K562 (cell line): ENCODE data around the gene GNAI3. TPM values are rescaled to one million over a fixed set of nuclear protein-coding genes. Genes with fewer than 3 reads are reported as not detected.
A peak's percentile ranks its signal among the peaks of the same experiment; 100 is the strongest.

ENCODE experiments used
- BRCA1 ChIP-seq, 2 experiments: fragments of 450-650 bp in 1 of 2; sonication (generic) in 1 of 2; formaldehyde crosslinking in 1 of 2; IDR thresholded peaks; 2 replicates each; pipeline versions ENCODE4 v1.5.0 to v1.6.1; 2017 to 2020; ENCODE audit warnings: mild to moderate bottlenecking in 1 of 2, missing genetic modification reagents in 1 of 2
- ESRRA ChIP-seq: fragments of 450-650 bp; IDR thresholded peaks from 2 replicates; pipeline ENCODE4 v1.6.1; 2014; ENCODE audit warnings: low read depth, mild to moderate bottlenecking, moderate library complexity, borderline replicate concordance
- ETV5 ChIP-seq: sonication (generic); formaldehyde crosslinking; IDR thresholded peaks from 2 replicates; pipeline ENCODE4 v1.4.0; 2020; ENCODE audit warnings: low read depth, mild to moderate bottlenecking, missing genetic modification reagents
- HMGN3 ChIP-seq: IDR thresholded peaks from 2 replicates; pipeline ENCODE4 v1.6.1; 2011; ENCODE audit warnings: borderline replicate concordance, low read depth, mild to moderate bottlenecking, mixed read lengths, low read length; ENCODE audit not compliant: insufficient read length; ENCODE audit errors: extremely low read depth
- HNRNPK ChIP-seq: fragments of 200-400 bp; formaldehyde crosslinking; IDR thresholded peaks from one replicate; pipeline ENCODE4 v1.6.1; 2018; ENCODE audit warnings: mild to moderate bottlenecking, low read depth, low read length; ENCODE audit not compliant: poor library complexity, severe bottlenecking
- KLF10 ChIP-seq: fragments of 250-450 bp; sonication (Bioruptor Pico); IDR thresholded peaks from 2 replicates; pipeline ENCODE4 v1.6.1; 2021; ENCODE audit warnings: matching md5 sums
- NFXL1 ChIP-seq: fragments of 450-650 bp; formaldehyde crosslinking; IDR thresholded peaks from 2 replicates; pipeline ENCODE4 v1.4.0; 2021; ENCODE audit warnings: mild to moderate bottlenecking
- NONO ChIP-seq, 2 experiments: fragments of 200-400 bp in 1 of 2; fragments of 450-650 bp in 1 of 2; formaldehyde crosslinking in 1 of 2; IDR thresholded peaks; 2 replicates each; pipeline ENCODE4 v1.6.1; 2017; ENCODE audit warnings: low read depth in 2 of 2, mild to moderate bottlenecking in 2 of 2, moderate library complexity in 2 of 2, low read length in 1 of 2
- NR2C2 ChIP-seq, 2 experiments: fragments of 200-800 bp in 1 of 2; sonication (Bioruptor generic) in 1 of 2; sonication (generic) in 1 of 2; formaldehyde crosslinking in 1 of 2; IDR thresholded peaks; 2 replicates each; pipeline versions ENCODE4 v1.6.1 to v1.8.0; 2016 to 2022; ENCODE audit warnings: mild to moderate bottlenecking in 1 of 2, missing compliant biosample characterization in 1 of 2, missing genetic modification characterization in 1 of 2, missing genetic modification reagents in 1 of 2
- NUFIP1 ChIP-seq: fragments of 450-650 bp; IDR thresholded peaks from 2 replicates; pipeline ENCODE4 v1.6.1; 2018; ENCODE audit not compliant: partially characterized antibody
- POLR2A ChIP-seq: fragments of 450-650 bp; conservative IDR thresholded peaks from 2 replicates; pipeline ENCODE4 v1.6.1; 2016
- ZNF121 ChIP-seq: sonication (generic); formaldehyde crosslinking; conservative IDR thresholded peaks from 2 replicates; pipeline ENCODE4 v1.8.0; 2022; ENCODE audit warnings: missing genetic modification reagents
- ZNF316 ChIP-seq: fragments of 450-650 bp; IDR thresholded peaks from 2 replicates; pipeline ENCODE4 v1.6.1; 2016
- ZNF778 ChIP-seq: fragments of 450-650 bp; formaldehyde crosslinking; IDR thresholded peaks from 2 replicates; pipeline ENCODE4 v1.4.0; 2020; ENCODE audit warnings: mild to moderate bottlenecking, moderate library complexity
- polyA plus RNA-seq, 8 experiments: library from polyadenylated mRNA; depleted of rRNA in 4 of 8; stranded (reverse) in 5 of 8; unstranded in 3 of 8; fragments of >200 nt; fragmentation: Nextera tagmentation in 2 of 8; fragmentation: Illumina TruSeq in 1 of 8; extraction: Ambion mirVana in 2 of 8; extraction: Trizol in 1 of 8; gene quantifications; 2 replicates each; pipeline versions ENCODE4 v1.2.1 to v1.2.3, GENCODE V29; 2011 to 2014; ENCODE audit warnings: inconsistent platforms in 1 of 8, missing spikeins in 1 of 8
- total RNA-seq, 7 experiments: library from RNA; depleted of rRNA in 6 of 7; stranded (reverse); fragments of >200 nt in 6 of 7; fragmentation: Illumina TruSeq in 2 of 7; extraction: Trizol in 2 of 7; gene quantifications; 2 replicates each; pipeline versions ENCODE4 v1.2.1 to v1.2.3, GENCODE V29; 2011 to 2021; ENCODE audit warnings: low replicate concordance in 1 of 7
- TF ChIP-seq, protein P1 (sequence below), 2 experiments: fragments of 450-650 bp in 1 of 2; sonication (generic) in 1 of 2; formaldehyde crosslinking in 1 of 2; IDR thresholded peaks; 2 replicates each; pipeline versions ENCODE4 v1.7.1 to v1.9.0; 2016 to 2022; ENCODE audit warnings: inconsistent platforms in 1 of 2, mild to moderate bottlenecking in 1 of 2, missing genetic modification reagents in 1 of 2
- TF ChIP-seq, protein P2 (sequence below): fragments of 250-450 bp; sonication (Bioruptor Pico); IDR thresholded peaks from 2 replicates; pipeline ENCODE4 v1.8.0; 2021; ENCODE audit warnings: mild to moderate bottlenecking, moderate library complexity

The GNAI3 gene
- total and polyA plus RNA-seq, 9 of the 15 experiments (the other 6 are each of a cell fraction or from before 2014, with no cell fraction given), result 6.3 to 13.2 (median 8.9) TPM

DNA sequence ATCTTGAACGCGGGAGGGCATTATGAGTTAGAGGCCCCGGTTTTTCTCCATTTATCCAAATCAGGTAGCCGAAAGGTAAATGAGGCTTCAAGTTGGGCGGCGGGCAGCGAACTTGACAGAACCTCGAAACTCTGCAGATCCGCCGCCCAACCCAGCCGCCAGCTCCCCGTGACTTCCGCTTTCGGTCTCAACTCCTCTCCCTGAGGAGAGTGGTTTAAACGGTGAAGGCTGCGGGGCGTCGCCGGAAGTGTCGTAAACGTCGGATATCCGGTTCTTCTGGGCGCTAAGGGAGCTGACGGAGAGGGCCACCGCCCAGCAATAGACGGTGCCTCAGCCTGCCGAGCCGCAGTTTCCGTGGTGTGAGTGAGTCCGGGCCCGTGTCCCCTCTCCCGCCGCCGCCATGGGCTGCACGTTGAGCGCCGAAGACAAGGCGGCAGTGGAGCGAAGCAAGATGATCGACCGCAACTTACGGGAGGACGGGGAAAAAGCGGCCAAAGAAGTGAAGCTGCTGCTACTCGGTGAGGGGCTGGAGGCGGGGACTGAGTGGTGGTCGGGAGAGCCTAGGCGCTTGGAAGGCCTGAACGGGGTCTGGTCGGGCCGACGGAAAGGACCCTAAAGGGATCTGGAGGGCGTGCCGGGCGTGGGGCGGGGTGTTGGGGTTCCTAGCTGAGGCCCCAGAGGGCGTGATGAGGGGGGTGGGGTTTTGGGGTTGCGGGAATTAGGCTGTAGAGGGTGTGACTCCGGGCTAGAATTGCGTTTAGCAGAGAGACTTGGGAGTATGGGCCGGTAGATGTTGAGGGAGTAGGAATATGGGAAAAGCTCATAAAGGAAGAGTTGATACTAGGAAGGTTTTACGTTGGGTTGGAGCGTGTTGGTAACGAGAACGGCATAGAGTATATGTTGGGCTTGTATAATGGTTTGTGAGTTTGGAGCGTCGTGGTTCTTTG lies at the start of gene GNAI3 (continued):
- TF ChIP-seq, protein P1, sequence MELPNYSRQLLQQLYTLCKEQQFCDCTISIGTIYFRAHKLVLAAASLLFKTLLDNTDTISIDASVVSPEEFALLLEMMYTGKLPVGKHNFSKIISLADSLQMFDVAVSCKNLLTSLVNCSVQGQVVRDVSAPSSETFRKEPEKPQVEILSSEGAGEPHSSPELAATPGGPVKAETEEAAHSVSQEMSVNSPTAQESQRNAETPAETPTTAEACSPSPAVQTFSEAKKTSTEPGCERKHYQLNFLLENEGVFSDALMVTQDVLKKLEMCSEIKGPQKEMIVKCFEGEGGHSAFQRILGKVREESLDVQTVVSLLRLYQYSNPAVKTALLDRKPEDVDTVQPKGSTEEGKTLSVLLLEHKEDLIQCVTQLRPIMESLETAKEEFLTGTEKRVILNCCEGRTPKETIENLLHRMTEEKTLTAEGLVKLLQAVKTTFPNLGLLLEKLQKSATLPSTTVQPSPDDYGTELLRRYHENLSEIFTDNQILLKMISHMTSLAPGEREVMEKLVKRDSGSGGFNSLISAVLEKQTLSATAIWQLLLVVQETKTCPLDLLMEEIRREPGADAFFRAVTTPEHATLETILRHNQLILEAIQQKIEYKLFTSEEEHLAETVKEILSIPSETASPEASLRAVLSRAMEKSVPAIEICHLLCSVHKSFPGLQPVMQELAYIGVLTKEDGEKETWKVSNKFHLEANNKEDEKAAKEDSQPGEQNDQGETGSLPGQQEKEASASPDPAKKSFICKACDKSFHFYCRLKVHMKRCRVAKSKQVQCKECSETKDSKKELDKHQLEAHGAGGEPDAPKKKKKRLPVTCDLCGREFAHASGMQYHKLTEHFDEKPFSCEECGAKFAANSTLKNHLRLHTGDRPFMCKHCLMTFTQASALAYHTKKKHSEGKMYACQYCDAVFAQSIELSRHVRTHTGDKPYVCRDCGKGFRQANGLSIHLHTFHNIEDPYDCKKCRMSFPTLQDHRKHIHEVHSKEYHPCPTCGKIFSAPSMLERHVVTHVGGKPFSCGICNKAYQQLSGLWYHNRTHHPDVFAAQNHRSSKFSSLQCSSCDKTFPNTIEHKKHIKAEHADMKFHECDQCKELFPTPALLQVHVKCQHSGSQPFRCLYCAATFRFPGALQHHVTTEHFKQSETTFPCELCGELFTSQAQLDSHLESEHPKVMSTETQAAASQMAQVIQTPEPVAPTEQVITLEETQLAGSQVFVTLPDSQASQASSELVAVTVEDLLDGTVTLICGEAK (IDR thresholded peaks at IDR 0.05), result peak; percentile 97
- TF ChIP-seq, protein P1 (CRISPR knock-in tag; IDR thresholded peaks at IDR 0.05), result no peak
- TF ChIP-seq NFXL1 (no peak), ZNF121 (CRISPR knock-in tag) (no peak), KLF10 (CRISPR knock-in tag) (no peak), ZNF316 (no peak; the same call in 1 of the 2 replicates), HNRNPK (no peak), ESRRA (peak; percentile 23; the same call in 1 of the 2 replicates), NONO (IDR thresholded peaks at IDR 0.05; ENCODE audit: low read depth in 2 of 2, low read length in 1 of 2) (0 out of 4 replicates have a peak, but pooled peaks of 1 of the 2 experiments have one; percentile 39), POLR2A (peak; percentile 98), NR2C2 (CRISPR knock-in tag; IDR thresholded peaks at IDR 0.05) (no peak), NR2C2 (tag; IDR thresholded peaks at IDR 0.05) (peak; percentile 70; the same call in 1 of the 2 replicates), BRCA1 (IDR thresholded peaks at IDR 0.05) (no peak), BRCA1 (CRISPR knock-in tag; IDR thresholded peaks at IDR 0.05) (no peak), NUFIP1 (no peak), ETV5 (CRISPR knock-in tag) (peak; percentile 91), HMGN3 (peak; percentile 71), ZNF778 (CRISPR knock-in tag) (no peak)
- TF ChIP-seq, protein P2, sequence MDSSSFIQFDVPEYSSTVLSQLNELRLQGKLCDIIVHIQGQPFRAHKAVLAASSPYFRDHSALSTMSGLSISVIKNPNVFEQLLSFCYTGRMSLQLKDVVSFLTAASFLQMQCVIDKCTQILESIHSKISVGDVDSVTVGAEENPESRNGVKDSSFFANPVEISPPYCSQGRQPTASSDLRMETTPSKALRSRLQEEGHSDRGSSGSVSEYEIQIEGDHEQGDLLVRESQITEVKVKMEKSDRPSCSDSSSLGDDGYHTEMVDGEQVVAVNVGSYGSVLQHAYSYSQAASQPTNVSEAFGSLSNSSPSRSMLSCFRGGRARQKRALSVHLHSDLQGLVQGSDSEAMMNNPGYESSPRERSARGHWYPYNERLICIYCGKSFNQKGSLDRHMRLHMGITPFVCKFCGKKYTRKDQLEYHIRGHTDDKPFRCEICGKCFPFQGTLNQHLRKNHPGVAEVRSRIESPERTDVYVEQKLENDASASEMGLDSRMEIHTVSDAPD (CRISPR knock-in tag), result no peak
